Embryonic facial prominence (tissue), 1 donor: ENCODE results near the gene PALM2AKAP2.
A peak's percentile ranks its signal among the peaks of the same experiment; 100 is the strongest.

Experiments used
- DNase-seq: peaks from one replicate; pipeline ENCODE4 v3.0.0-alpha.2; 2016; ENCODE audit errors: extremely low spot score

Gene PALM2AKAP2

GRCh38 chr9:109779711-109780452 lies at the start of gene PALM2AKAP2:
TSS of gene PALM2AKAP2 (plus strand) at chr9:109780198. CDS start at chr9:109780489, 291 bp downstream.
- DNase-seq = no peak

GRCh38 chr9:109730228-109730627 lies 49.8 kb upstream of the PALM2AKAP2 start:
- no peak for DNase-seq

GRCh38 chr9:109733690-109734089 lies 46.3 kb upstream of the PALM2AKAP2 start:
- DNase-seq = no peak

- no peak for DNase-seq
Measured at GRCh38 chr9:109734814-109735213, 45.2 kb upstream of the PALM2AKAP2 start.

DNA sequence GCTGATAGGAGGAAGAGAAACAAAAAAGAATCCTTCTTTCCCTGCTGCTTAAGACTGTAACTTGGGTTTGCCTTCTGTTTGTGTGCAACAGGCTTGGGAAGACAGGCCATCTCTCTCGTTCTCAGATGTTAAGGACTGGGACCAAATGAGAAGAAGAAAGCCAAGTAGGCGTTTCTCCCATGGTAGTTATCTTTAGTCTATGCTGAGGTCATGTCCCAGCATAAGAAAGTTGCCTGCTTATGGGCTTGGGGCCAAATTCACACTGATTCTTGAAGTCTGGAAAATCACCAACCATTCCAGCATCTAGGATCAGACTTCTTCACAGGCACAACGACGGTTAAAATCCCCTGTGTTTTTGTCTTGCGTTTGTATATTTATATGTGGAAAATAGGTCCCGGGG lies 44.2 kb upstream of the PALM2AKAP2 start:
- no peak for DNase-seq

DNA sequence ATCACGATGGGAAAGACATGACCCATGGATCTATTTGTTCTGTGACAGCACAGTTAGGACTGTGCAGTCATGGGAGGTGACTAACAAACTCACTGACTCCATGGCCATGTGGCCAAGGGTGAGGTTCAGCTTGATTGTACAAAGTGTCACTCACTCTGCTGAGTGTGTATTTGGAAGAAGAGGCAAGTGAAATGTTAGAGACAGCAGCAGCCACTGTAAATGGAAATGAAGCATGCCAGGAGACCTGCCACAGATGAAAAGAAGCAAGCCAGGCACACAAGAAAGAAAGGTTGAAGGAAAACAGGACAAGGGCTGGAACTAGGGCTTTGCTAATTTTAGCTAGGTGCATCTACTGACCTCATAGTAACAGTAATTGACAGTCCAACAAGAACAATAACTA lies 42.7 kb upstream of the PALM2AKAP2 start:
- DNase-seq = no peak

DNA sequence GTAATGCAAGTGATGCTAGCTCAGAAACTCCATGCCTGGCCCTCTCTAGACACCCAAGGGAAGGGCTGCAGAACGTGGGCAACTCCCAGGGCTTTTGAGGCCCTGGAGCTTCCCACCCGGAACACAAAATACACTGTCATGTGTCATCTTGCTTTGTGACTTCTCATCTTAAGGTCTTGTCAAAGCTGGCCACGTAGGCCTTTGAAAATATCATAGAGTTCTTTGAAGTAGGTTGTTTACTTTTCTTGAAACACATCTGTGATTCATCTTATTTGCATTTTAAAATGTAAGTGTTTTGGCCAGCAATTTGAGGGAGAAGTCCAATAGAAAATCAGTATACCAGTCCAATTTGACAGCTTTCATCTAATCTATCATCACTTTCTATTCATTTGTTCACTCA lies 40.2 kb upstream of the PALM2AKAP2 start:
- no peak for DNase-seq

GRCh38 chr9:109742776-109743348 lies 37.1 kb upstream of the PALM2AKAP2 start:
- DNase-seq = peak; percentile 53

GRCh38 chr9:109743696-109744095 lies 36.3 kb upstream of the PALM2AKAP2 start:
- DNase-seq = no peak

DNA sequence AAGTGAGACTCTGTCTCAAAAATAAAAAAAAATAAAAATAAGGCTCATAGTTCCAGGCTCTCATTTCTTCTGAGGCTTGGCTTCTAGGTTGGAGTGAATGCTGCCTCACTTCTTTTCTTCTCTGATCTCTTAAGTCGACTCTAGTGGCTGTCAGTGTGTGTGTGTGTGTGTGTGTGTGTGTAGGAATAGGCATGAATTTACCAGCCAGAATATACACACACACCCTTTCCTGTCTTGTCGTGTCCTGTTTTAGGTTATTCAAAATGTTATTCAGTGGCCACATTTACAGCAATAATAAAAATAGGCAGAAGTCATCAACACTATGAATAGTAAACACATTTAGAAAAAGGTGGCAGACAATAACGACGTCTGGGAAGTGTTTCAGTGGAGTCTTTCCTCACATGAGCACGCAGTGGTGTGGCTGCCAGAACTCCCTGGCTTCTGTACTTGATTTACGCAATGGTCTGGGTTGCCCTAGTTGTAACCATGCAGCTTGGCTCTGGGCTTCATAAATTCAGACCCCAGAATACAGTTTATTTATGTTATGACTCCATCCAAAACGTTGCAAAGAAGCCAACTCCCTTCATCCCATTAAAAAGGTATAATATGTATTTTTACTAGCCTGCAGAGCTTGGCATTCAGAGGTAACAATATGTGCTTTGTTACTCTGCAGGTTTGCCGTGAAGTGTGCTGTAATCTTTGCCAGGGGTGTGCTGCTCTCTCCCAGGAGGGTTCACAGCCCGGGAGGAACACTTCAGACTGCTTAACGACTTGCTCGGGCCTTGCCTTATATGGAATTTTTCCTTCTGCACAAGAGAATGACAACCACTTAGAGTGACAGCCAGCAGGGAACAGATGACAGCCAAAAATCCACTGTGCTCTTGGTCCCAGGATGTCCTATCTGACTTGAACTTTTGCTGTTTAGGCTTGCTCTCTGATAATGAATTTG lies 34.4 kb upstream of the PALM2AKAP2 start:
- no peak for DNase-seq

GRCh38 chr9:109751253-109751652 lies 28.7 kb upstream of the PALM2AKAP2 start:
- DNase-seq = peak; percentile 9

DNA sequence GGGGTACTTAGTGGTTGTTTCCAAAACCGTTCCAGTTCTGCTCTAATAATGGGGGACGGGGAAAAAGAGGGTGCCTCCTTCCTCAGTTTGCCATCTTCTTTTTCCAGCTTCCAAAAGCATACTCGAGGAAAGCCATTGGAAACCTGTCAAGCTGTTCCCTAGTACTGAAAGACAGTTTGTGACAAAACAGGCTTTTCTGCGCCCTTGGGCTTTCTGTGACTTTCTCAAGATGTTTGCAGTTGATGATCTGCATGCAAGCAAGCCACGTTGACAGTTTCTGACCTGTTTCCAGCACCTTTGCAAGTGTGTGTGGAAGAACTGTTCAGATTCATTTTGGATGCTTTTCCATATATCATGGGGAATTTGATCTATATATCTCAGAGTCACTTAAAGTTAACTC lies 26.7 kb upstream of the PALM2AKAP2 start:
- DNase-seq = no peak

DNA sequence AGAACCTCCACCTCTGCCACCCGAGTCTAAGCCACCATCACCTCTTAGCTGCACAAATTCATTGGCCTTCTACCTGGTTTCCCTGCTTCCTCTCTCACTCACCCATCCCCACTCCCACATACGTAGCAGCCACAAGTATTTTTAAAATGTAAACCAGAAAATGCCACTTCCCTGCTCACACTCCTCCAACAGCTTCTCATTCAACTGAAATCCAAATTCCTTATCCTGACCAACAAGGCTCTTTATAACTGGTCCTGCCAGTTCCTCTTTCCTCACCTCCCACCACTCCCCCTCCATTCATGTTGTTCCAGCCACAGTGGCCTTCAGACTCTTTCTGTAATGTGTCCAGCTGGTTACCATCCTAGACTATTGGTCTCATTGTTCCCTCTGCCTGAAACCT lies 25.0 kb upstream of the PALM2AKAP2 start:
- DNase-seq = no peak

- no peak for DNase-seq
Measured at GRCh38 chr9:109759589-109759988, 20.4 kb upstream of the PALM2AKAP2 start.

- DNase-seq = no peak
Measured at GRCh38 chr9:109765278-109765677, 14.7 kb upstream of the PALM2AKAP2 start.

GRCh38 chr9:109765830-109766229 lies 14.2 kb upstream of the PALM2AKAP2 start:
- no peak for DNase-seq

GRCh38 chr9:109766351-109766750 lies 13.6 kb upstream of the PALM2AKAP2 start:
- DNase-seq = no peak

- no peak for DNase-seq
Measured at GRCh38 chr9:109767404-109767803, 12.6 kb upstream of the PALM2AKAP2 start.

- no peak for DNase-seq
Measured at GRCh38 chr9:109767814-109768213, 12.2 kb upstream of the PALM2AKAP2 start.

GRCh38 chr9:109769250-109769649 lies 10.7 kb upstream of the PALM2AKAP2 start:
- no peak for DNase-seq

- no peak for DNase-seq
Measured at GRCh38 chr9:109770101-109770500, 9.9 kb upstream of the PALM2AKAP2 start.

DNA sequence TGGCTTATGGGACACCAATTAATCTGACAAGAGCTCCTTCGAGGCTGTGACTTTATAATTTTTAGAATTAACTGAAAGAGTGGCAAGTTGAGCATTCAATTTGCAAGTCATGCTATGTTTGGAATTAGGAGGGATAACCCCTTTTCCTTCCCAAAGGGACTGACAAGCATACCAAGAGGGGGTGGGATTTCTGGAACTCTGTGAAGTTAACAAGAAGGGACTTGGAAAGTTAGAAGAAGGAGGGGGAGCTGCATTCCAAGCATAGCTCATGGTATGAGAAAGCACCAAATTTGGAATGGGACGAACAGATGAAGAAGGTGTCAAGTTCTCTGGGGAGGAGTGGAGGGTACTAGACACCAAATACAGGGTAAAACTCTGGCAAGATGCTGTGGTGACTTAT lies 8.9 kb upstream of the PALM2AKAP2 start:
- no peak for DNase-seq
